Measurements from ENCODE around the gene KRTAP2-4. TPM values are rescaled to one million over a fixed set of nuclear protein-coding genes. Genes with fewer than 3 reads are reported as not detected.

KRTAP2-4 gene
- not detected in 2 replicates for total RNA-seq

GRCh38 chr17:41065829-41066624 lies at the start of gene KRTAP2-4:
KRTAP2-4 (minus strand) TSS chr17:41065879; CDS start chr17:41065845, 34 bp downstream.

GRCh38 chr17:41105347-41105746 lies 39.7 kb upstream of the KRTAP2-4 start, which contains the start of gene KRTAP4-9:
KRTAP4-9 (plus strand) TSS chr17:41105389; CDS start chr17:41105389, 0 bp downstream.

GRCh38 chr17:41101586-41102259 lies 36.0 kb upstream of the KRTAP2-4 start, which contains the start of gene KRTAP4-16:
KRTAP4-16 (minus strand) TSS chr17:41102209; CDS start chr17:41102209, 0 bp downstream.

GRCh38 chr17:41098042-41098441 lies 32.4 kb upstream of the KRTAP2-4 start, which contains the start of gene KRTAP4-8:
KRTAP4-8 (minus strand) TSS chr17:41098142; CDS start chr17:41098084, 58 bp downstream.

GRCh38 chr17:41084100-41084856 lies 18.6 kb upstream of the KRTAP2-4 start, which contains the start of gene KRTAP4-7:
KRTAP4-7 (plus strand) TSS chr17:41084150; CDS start chr17:41084207, 57 bp downstream.

GRCh38 chr17:41060052-41060604 lies 5.6 kb downstream of the KRTAP2-4 start, which contains the start of gene KRTAP2-3:
KRTAP2-3 (minus strand) TSS chr17:41060114; CDS start chr17:41060050, 64 bp downstream.

GRCh38 chr17:41055130-41055529 lies 10.5 kb downstream of the KRTAP2-4 start, which contains the start of gene KRTAP2-2:
KRTAP2-2 (minus strand) TSS chr17:41055230; CDS start chr17:41055211, 19 bp downstream.

GRCh38 chr17:41046735-41047465 lies 18.8 kb downstream of the KRTAP2-4 start, which contains the start of gene KRTAP2-1:
KRTAP2-1 (minus strand) TSS chr17:41047316; CDS start chr17:41047267, 49 bp downstream.

GRCh38 chr17:41040783-41041571 lies 24.7 kb downstream of the KRTAP2-4 start, which contains the start of gene KRTAP1-1:
KRTAP1-1 (minus strand) TSS chr17:41041450; CDS start chr17:41041397, 53 bp downstream.

GRCh38 chr17:41034346-41034935 lies 31.2 kb downstream of the KRTAP2-4 start, which contains the start of gene KRTAP1-3:
KRTAP1-3 (minus strand) TSS chr17:41034874; CDS start chr17:41034821, 53 bp downstream.

GRCh38 chr17:41029633-41030245 lies 35.9 kb downstream of the KRTAP2-4 start, which contains the start of gene KRTAP1-4:
KRTAP1-4 (minus strand) TSS chr17:41030195; CDS start chr17:41030078, 117 bp downstream.

GRCh38 chr17:41026715-41027471 lies 38.8 kb downstream of the KRTAP2-4 start, which contains the start of gene KRTAP1-5:
KRTAP1-5 (minus strand) TSS chr17:41027208; CDS start chr17:41027155, 53 bp downstream.

Other genes with a start within 250 kb of the KRTAP2-4 start
- 10.3 and 49.9 TPM in 2 replicates for gene KRT10, start 243.3 kb downstream of the KRTAP2-4 start, total RNA-seq
- 0.13 TPM in 1 of 2 replicates, not detected in the other for gene KRT12, start 198.7 kb downstream of the KRTAP2-4 start, total RNA-seq
- under 0.01 TPM in 1 of 2 replicates, not detected in the other for gene KRT20, start 180.6 kb downstream of the KRTAP2-4 start, total RNA-seq
- gene KRT23, start 128.2 kb downstream of the KRTAP2-4 start, total RNA-seq = 0.76 TPM in 1 of 2 replicates, not detected in the other
- gene KRT39, start 98.9 kb downstream of the KRTAP2-4 start, total RNA-seq = not detected in 2 replicates
- not detected in 2 replicates for gene KRT40, start 81.6 kb downstream of the KRTAP2-4 start, total RNA-seq
- gene KRTAP3-3, start 71.7 kb downstream of the KRTAP2-4 start, total RNA-seq = not detected in 2 replicates
- gene KRTAP3-2, start 66.0 kb downstream of the KRTAP2-4 start, total RNA-seq = not detected in 2 replicates
- not detected in 2 replicates for gene KRTAP3-1, start 56.8 kb downstream of the KRTAP2-4 start, total RNA-seq
- not detected in 2 replicates for gene KRTAP1-5, start 38.7 kb downstream of the KRTAP2-4 start, total RNA-seq
- gene KRTAP1-4, start 35.7 kb downstream of the KRTAP2-4 start, total RNA-seq = not detected in 2 replicates
- gene KRTAP1-3, start 31.0 kb downstream of the KRTAP2-4 start, total RNA-seq = not detected in 2 replicates
- not detected in 2 replicates for gene KRTAP1-1, start 24.4 kb downstream of the KRTAP2-4 start, total RNA-seq
- not detected in 2 replicates for gene KRTAP2-1, start 18.6 kb downstream of the KRTAP2-4 start, total RNA-seq
- not detected in 2 replicates for gene KRTAP2-2, start 10.6 kb downstream of the KRTAP2-4 start, total RNA-seq
- 0.13 and 2.6 TPM in 2 replicates for gene KRTAP2-3, start 5.8 kb downstream of the KRTAP2-4 start, total RNA-seq
- gene KRTAP4-7, start 18.3 kb upstream of the KRTAP2-4 start, total RNA-seq = not detected in 2 replicates
- not detected in 2 replicates for gene KRTAP4-8, start 32.3 kb upstream of the KRTAP2-4 start, total RNA-seq
- gene KRTAP4-16, start 36.3 kb upstream of the KRTAP2-4 start, total RNA-seq = not detected in 2 replicates
- not detected in 2 replicates for gene KRTAP4-9, start 39.5 kb upstream of the KRTAP2-4 start, total RNA-seq
- not detected in 2 replicates for gene KRTAP4-11, start 52.5 kb upstream of the KRTAP2-4 start, total RNA-seq
- gene KRTAP4-12, start 58.3 kb upstream of the KRTAP2-4 start, total RNA-seq = not detected in 2 replicates
- not detected in 2 replicates for gene KRTAP4-6, start 74.7 kb upstream of the KRTAP2-4 start, total RNA-seq
- not detected in 2 replicates for gene KRTAP4-5, start 83.9 kb upstream of the KRTAP2-4 start, total RNA-seq
- not detected in 2 replicates for gene KRTAP4-4, start 94.9 kb upstream of the KRTAP2-4 start, total RNA-seq
- gene KRTAP4-3, start 102.3 kb upstream of the KRTAP2-4 start, total RNA-seq = not detected in 2 replicates
- gene KRTAP4-2, start 112.3 kb upstream of the KRTAP2-4 start, total RNA-seq = not detected in 2 replicates
- gene KRTAP4-1, start 119.0 kb upstream of the KRTAP2-4 start, total RNA-seq = not detected in 2 replicates
- gene KRTAP9-1, start 124.0 kb upstream of the KRTAP2-4 start, total RNA-seq = not detected in 2 replicates
- not detected in 2 replicates for gene KRTAP9-2, start 160.8 kb upstream of the KRTAP2-4 start, total RNA-seq
- not detected in 2 replicates for gene KRTAP9-3, start 166.6 kb upstream of the KRTAP2-4 start, total RNA-seq
- not detected in 2 replicates for gene KRTAP9-8, start 172.1 kb upstream of the KRTAP2-4 start, total RNA-seq
- gene KRTAP9-4, start 183.8 kb upstream of the KRTAP2-4 start, total RNA-seq = not detected in 2 replicates
- gene KRTAP9-9, start 189.5 kb upstream of the KRTAP2-4 start, total RNA-seq = not detected in 2 replicates
- gene KRTAP9-6, start 199.5 kb upstream of the KRTAP2-4 start, total RNA-seq = not detected in 2 replicates
- not detected in 2 replicates for gene KRTAP9-7, start 209.8 kb upstream of the KRTAP2-4 start, total RNA-seq
- gene KRTAP29-1, start 237.0 kb upstream of the KRTAP2-4 start, total RNA-seq = not detected in 2 replicates
- not detected in 2 replicates for gene KRTAP16-1, start 243.4 kb upstream of the KRTAP2-4 start, total RNA-seq
- gene KRTAP17-1, start 249.8 kb upstream of the KRTAP2-4 start, total RNA-seq = 0.33 and 0.63 TPM in 2 replicates